MM.1S (cell line): ENCODE measurements around the gene FGD4.
A peak's percentile ranks its signal among the peaks of the same experiment; 100 is the strongest.

ENCODE experiments used
- DNase-seq: peaks from one replicate; pipeline ENCODE4 v3.0.0-alpha.2; 2015
- H2AFZ ChIP-seq: fragments of 300-600 bp; sonication (generic); 2 replicates; pipeline ENCODE4 v1.6.0; 2016; ENCODE audit warnings: antibody characterized with exemption, low read length
- H3F3A ChIP-seq: fragments of 300-600 bp; sonication (generic); 2 replicates; pipeline ENCODE4 v1.6.1; 2016; ENCODE audit warnings: mild to moderate bottlenecking, antibody characterized with exemption, low read length, moderate library complexity, mixed read lengths; ENCODE audit not compliant: insufficient read depth
- H3K27ac ChIP-seq: fragments of 300-600 bp; sonication (generic); 2 replicates; pipeline ENCODE4 v1.5.1; 2016; ENCODE audit warnings: mild to moderate bottlenecking, low read length
- H3K27me3 ChIP-seq: fragments of 300-600 bp; sonication (generic); replicated peaks from 2 replicates; pipeline ENCODE4 v1.6.0; 2016; ENCODE audit warnings: low read length; ENCODE audit not compliant: insufficient read depth
- H3K36me3 ChIP-seq: fragments of 300-600 bp; sonication (generic); replicated peaks from 2 replicates; pipeline ENCODE4 v1.6.1; 2016; ENCODE audit warnings: mild to moderate bottlenecking, low read length, mixed read lengths; ENCODE audit not compliant: insufficient read depth
- H3K4me1 ChIP-seq: fragments of 300-600 bp; sonication (generic); 2 replicates; pipeline ENCODE4 v1.6.1; 2016; ENCODE audit warnings: low read length, mixed read lengths
- H3K4me2 ChIP-seq: fragments of 300-600 bp; sonication (generic); 2 replicates; pipeline ENCODE4 v1.6.0; 2016; ENCODE audit warnings: low read depth, low read length
- H3K4me3 ChIP-seq: fragments of 300-600 bp; sonication (generic); 2 replicates; pipeline ENCODE4 v1.5.1; 2016; ENCODE audit warnings: low read length, mixed read lengths
- H3K79me2 ChIP-seq: fragments of 300-600 bp; sonication (generic); 2 replicates; pipeline ENCODE4 v1.6.1; 2016; ENCODE audit warnings: mixed run types, low read length, mixed read lengths
- H3K9ac ChIP-seq: fragments of 300-600 bp; sonication (generic); 2 replicates; pipeline ENCODE4 v1.6.1; 2016; ENCODE audit warnings: low read length, mixed read lengths
- H3K9me2 ChIP-seq: fragments of 300-600 bp; sonication (generic); replicated peaks from 2 replicates; pipeline ENCODE4 v1.6.1; 2016; ENCODE audit warnings: mild to moderate bottlenecking, low read length, mixed read lengths; ENCODE audit not compliant: insufficient read depth
- H3K9me3 ChIP-seq: fragments of 300-600 bp; sonication (generic); replicated peaks from 2 replicates; pipeline ENCODE4 v1.6.1; 2016; ENCODE audit warnings: mild to moderate bottlenecking, low read length, mixed read lengths; ENCODE audit not compliant: insufficient read depth
- H4K20me1 ChIP-seq: fragments of 300-600 bp; sonication (generic); 2 replicates; pipeline ENCODE4 v1.6.1; 2016; ENCODE audit warnings: mild to moderate bottlenecking, low read length, moderate library complexity, mixed read lengths; ENCODE audit not compliant: insufficient read depth
- CTCF ChIP-seq: fragments of 300-600 bp; sonication (generic); IDR thresholded peaks from 2 replicates; pipeline ENCODE4 v1.5.1; 2016; ENCODE audit warnings: antibody characterized with exemption, low read length, mixed read lengths
- EZH2 ChIP-seq: fragments of 300-600 bp; sonication (generic); optimal IDR thresholded peaks from 2 replicates; pipeline ENCODE3; 2017; ENCODE audit warnings: low read depth, mild to moderate bottlenecking, antibody characterized with exemption, low read length, mixed read lengths
- EZH2phosphoT487 ChIP-seq: fragments of 300-600 bp; sonication (generic); IDR thresholded peaks from 2 replicates; pipeline ENCODE4 v1.6.1; 2018; ENCODE audit warnings: antibody characterized with exemption, low read length

The FGD4 gene

GRCh38 chr12:32360956-32361355 is 38.4 kb upstream of the FGD4 start:
- Histone ChIP-seq H3K9me3 (no peaks in the 10 kb centered on the region), H3K4me3 (no peak overlapping the region), H3K27ac (no peak overlapping the region), H3K4me1 (no peaks in the 10 kb centered on the region), H4K20me1 (no peaks in the 10 kb centered on the region), H3K9ac (no peak overlapping the region), H3K27me3 (no peaks in the 10 kb centered on the region), H3F3A (no peaks in the 10 kb centered on the region), H3K4me2 (no peak overlapping the region), H3K36me3 (no peaks in the 10 kb centered on the region), H2AFZ (no peak overlapping the region), H3K9me2 (no peaks in the 10 kb centered on the region), H3K79me2 (no peaks in the 10 kb centered on the region)
- no peak for TF ChIP-seq EZH2
- DNase-seq = no peak

- Histone ChIP-seq H2AFZ (no peak overlapping the region), H4K20me1 (no peaks in the 10 kb centered on the region), H3K9ac (no peak overlapping the region), H3K9me2 (no peaks in the 10 kb centered on the region), H3K79me2 (no peaks in the 10 kb centered on the region), H3K4me1 (no peaks in the 10 kb centered on the region), H3K9me3 (no peaks in the 10 kb centered on the region), H3K27ac (no peak overlapping the region), H3K36me3 (no peaks in the 10 kb centered on the region), H3K27me3 (no peaks in the 10 kb centered on the region), H3F3A (no peaks in the 10 kb centered on the region), H3K4me2 (no peak overlapping the region), H3K4me3 (no peak overlapping the region)
- DNase-seq = no peak
- TF ChIP-seq EZH2 (no peak), CTCF (no peak), EZH2phosphoT487 (no peak)
These were observed 36.5 kb upstream of the FGD4 start for GRCh38 chr12:32362892-32363291.

GRCh38 chr12:32365473-32366064 is 33.8 kb upstream of the FGD4 start:
- H3K9me2 ChIP-seq = no peaks in the 10 kb centered on the region
- H3K9ac ChIP-seq = no peak overlapping the region
- DNase-seq = peak; percentile 72
- no peaks in the 10 kb centered on the region for H3K4me1 ChIP-seq
- H3K36me3 ChIP-seq = no peaks in the 10 kb centered on the region
- H2AFZ ChIP-seq = no peak overlapping the region
- H3K27ac ChIP-seq = no peak overlapping the region
- H3K4me2 ChIP-seq = no peak overlapping the region
- H3K4me3 ChIP-seq = no peak overlapping the region
- H4K20me1 ChIP-seq = no peaks in the 10 kb centered on the region
- H3K9me3 ChIP-seq = no peaks in the 10 kb centered on the region
- H3K79me2 ChIP-seq = no peaks in the 10 kb centered on the region
- TF ChIP-seq EZH2 (no peak), EZH2phosphoT487 (no peak), CTCF (peak; percentile 86)
- H3K27me3 ChIP-seq = no peaks in the 10 kb centered on the region
- H3F3A ChIP-seq = no peaks in the 10 kb centered on the region

GRCh38 chr12:32366714-32367113 is 32.6 kb upstream of the FGD4 start:
- Histone ChIP-seq H3K9ac (no peak overlapping the region), H3K4me1 (no peaks in the 10 kb centered on the region), H3K9me2 (no peaks in the 10 kb centered on the region), H3K4me3 (no peak overlapping the region), H3K36me3 (no peaks in the 10 kb centered on the region), H3F3A (no peaks in the 10 kb centered on the region), H4K20me1 (no peaks in the 10 kb centered on the region), H3K79me2 (no peaks in the 10 kb centered on the region), H3K27me3 (no peaks in the 10 kb centered on the region), H3K4me2 (no peak overlapping the region), H3K9me3 (no peaks in the 10 kb centered on the region), H2AFZ (no peak overlapping the region), H3K27ac (no peak overlapping the region)
- no peak for DNase-seq
- TF ChIP-seq CTCF = no peak
- no peak for TF ChIP-seq EZH2phosphoT487
- TF ChIP-seq EZH2 = no peak
